HuH-7.5 (cell line): ENCODE measurements around the gene TNK2.
"Not testable (repeated sequence)": the region's sequence is repeated elsewhere in the genome, so short reads cannot be mapped to it uniquely, and the experiment has no call there.

ENCODE experiments used
- DNase-seq: peaks from one replicate; pipeline ENCODE4 v3.0.0; 2011; ENCODE audit warnings: low spot score

Gene TNK2

DNA sequence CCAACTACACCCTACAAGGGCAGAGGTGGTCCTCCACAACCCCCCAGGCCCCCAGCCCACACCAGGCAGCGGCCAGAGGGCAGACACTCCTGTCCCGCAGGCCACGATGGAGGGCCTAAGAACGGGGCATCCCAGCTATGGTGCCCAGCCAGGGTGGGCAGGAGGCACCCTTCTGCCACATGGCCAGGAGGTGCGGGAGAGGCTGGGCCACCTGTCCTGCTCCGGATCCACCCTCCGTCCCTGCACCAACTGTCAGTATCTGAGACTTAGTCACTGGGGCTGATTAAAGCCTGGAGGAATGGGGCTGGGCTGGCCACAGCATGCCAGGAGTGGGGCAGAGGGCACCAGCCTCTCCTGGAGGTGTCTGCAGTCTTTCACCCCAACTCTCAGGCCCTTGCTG is 37.9 kb downstream of the TNK2 start:
- DNase-seq, result no peak

DNA sequence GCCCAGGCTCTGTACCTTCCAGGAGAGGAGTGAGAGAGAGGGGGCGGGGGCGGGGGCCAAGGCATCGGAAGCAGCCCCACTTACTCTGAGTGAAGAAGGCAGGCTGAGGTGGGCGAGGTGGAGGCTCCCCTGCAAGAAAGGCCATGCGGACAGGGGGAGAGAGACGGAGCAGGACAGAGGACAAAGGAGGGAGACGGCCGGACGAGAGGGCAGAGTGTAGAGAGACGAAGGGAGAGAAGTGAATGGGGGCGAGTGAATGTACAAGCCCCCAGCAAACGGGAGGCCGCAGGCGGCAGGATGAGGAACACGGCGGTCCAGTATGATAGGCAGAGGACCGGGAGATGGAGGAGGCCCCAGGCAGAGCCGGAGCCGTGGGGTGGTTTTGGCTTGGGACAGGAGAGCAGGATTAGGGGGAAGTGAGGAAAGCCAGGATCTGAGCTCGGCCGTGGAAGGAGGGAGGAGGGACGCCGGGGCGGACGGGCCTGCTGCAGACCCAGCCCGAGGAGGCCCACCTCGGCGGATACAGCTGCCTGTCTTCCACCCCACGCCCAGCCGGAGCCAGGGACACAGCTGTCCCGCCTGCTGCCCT is 38.8 kb downstream of the TNK2 start:
- DNase-seq, result no peak

DNA sequence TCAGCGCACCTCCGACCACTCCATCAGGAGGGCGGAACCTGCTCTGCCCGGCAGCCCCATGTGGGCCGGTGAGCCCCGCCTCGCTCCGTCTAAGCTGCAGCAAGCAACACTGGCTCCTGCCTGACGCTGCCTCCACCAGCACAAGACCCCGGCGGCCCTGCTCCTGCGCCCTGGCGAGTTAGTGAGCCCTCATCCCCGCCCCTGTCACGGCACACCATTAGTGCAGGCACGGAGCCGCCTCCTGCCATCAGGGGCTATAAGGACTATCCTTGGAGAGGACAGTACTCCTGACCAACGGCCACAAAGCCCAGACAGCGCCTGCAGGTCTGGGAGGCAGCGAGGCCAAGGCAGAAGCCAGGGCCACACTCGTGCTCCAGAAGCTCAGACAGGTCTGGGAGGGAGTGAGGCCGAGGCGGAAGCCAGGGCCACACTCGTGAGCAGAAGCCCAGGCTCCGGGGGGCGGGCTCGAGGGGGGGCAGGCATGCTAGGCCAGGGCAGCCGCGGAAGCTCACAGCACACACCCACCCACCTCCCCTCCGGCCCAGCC is 39.4 kb downstream of the TNK2 start:
- DNase-seq, result no peak

DNA sequence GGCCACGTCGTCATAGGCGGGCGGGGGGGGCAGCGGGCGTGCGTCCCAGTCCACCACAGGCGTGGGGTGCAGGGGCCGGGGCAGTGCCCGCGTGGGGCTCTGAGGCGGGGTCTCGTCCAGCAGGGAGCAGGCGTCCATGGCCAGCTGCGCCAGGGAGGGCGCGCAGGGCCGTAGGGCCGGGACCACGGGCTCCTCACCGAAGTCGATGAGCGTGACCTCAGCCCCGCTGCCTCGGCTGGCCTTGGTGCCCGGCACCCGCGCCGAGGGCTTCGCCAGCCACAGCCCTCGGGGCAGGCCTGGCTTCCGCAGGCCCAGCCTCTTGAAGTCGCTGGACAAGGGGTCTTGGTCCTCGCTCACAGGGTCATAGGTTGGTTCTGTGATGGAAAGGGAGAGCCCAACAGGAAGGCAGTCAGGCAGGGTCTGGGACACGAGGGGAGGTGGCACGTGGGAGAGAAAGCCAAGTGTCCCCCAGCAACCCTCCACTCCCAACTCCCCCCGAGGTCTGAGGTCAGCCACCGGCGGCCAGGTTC is 40.0 kb downstream of the TNK2 start:
- no peak for DNase-seq

DNA sequence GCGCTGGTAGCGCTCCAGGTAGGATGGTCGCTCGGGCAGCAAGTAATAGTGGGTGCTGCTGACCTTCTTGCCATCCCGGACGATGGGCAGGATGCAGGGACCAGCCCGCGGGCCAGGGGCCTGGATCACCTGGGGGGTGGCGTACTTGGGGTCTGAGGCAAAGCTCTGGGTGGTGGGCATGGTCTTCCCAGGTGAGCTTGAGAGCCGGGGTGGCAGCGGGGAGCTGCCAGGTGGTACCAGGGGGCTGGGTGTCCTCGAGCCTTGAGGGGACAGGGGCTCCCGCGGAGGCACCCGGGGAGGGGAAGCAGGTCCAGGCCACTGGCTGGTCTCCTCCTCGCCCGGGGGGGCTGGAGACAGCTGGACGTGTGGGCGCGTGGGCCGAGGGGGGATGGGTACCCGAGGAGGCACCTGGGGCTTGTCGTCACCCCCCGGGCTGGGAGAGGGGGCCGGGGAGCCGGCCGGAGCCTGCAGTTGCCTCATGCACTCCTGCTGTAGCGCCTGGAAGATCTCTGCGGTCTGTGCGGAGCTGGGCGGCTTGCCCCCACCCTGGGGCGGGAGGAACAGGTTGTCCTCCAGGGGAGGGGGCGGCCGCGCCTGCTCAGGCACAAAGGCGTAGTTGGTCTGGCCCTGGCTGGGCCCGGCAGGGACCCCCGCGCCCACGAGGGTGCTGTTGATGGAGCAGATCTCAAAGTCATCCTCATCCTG is 40.6 kb downstream of the TNK2 start:
- DNase-seq, result no peak

DNA sequence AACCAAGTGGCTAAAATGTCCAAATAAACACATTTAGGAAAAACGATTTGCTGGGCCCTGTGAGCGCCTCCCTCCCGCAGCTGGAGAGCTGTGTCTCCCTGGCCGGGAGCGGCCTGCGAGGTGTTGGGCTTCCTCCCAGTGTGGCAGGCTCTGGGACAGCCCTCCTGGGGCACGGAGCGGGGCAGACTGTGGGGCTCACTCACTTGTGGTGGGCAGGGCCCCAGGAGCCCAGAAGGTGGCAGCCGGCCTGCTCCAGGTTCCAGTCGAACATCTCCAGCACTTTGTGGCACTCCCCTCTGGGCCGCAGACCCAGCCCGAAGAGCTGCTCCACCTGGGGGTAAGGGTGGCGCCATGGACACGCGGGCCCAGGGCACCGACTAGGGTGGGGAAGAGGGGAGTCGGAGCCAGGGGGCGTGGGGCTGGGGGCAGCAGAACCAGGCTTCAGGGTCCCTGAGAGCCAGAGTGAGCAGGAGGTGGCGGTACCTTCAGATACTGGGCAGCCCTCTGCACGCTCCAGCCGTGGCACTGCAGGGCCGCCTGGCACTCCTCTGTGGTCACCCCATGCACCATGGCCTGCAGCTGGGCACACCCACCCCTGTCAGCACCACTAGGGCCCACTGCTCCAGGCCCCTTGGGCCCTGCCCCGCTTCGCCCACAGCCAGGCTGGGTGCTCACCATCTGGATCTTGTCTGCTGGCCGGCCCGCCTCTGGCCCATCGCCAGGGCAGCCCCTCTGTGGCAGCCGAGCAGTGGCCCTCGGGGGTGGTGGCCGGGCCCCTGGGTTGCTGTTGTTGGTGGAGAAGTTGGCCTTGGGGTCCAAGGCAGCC is 41.5 kb downstream of the TNK2 start:
- no peak for DNase-seq

DNA sequence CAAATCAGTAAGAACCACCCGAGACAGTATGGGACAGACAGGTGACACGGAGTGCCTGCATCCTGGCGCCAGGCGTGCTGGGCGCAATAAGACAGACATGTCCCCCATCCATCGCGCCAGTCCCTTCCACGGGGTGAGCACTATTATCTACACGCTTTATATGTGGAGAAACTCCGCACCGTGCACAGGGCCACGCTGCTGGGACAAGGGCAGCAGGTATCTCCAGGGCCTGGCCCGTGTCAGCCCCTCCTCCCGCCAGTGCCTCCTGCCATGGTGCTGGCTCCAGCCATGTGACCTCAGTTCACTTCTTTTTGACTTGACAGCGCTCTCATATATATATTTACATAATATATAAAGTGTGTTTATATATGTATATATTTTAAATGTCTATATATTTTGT is 42.6 kb downstream of the TNK2 start:
- no peak for DNase-seq

DNA sequence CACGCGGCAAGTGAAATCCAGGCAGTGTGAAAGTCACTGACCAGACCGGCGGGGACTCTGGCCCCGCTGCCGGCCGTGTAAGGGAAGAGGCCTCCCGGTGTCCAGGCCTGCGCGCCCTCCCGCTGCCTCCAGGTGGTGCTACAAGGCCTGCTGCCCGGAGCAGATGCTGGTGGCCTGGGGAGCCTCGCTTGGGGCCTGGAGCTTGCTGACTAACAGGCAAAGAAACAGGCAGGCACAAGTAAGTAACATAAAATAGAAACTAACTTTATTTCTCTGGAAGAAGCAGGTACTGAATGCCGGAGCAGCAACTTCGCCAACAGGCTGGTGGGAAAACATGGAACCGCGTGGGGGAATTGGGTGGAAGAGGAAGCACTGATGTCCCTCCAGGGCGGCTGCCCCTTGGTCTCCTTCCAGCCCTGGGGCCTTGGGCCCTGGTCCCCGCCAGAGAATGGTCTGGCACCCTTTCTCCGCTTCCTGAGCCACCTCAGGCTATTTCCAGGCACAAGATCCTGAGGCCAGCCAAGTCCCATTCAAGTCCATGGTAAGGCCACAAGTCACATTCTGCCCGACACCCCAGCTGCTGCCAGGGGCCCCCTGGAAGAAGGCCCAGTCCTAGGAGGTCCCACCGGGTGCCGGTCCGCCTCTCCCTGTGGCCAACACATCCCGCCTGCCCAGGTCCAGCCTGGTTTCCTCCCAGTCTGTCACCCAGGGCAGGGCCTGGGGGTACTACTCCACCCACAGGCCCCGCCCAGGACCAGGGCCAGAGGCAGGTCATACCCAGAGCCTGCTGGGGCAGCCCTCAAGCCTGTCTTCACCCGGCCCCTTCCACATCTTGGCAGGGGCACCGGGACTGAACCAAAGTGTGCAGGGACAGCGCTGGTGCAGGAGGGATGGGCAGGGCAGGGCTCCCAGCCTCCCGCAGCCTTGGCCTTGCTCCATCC is 45.0 kb downstream of the TNK2 start:
- peak; percentile 92 for DNase-seq

DNA sequence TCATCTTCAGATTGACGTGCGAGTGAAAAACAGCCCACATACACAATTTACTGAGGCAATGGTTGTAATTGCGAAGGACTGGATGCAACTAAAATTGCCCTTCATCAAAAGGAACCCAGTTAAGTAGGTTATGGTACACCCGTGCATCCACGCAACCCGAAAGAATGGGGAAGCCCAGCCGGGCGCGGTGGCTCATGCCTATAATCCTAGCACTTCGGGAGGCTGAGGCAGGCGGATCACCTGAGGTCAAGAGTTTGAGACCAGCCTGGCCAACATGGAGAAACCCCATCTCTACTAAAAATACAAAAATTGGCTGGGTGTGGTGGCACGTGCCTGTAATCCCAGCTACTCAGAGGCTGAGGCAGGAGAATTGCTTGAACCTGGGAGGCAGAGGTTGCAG is 46.0 kb downstream of the TNK2 start:
- DNase-seq, result not testable (repeated sequence)

DNA sequence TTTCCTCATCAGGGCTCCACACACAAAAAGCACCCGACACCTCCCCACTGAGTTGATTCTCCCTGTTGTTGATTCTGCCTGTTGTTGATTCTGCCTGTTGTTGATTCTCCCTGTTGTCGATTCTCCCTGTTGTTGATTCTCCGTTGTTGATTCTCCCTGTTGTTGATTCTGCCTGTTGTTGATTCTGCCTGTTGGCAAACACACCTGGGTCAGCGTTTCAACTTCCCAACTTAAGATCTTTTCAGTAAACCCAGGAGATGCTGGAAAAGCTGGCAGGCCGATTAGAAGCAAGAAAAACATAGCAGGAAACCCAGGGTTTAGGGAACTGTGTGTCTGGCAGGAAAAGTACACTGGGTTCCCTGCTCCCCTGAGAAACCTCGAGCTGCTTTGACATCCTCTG is 47.9 kb downstream of the TNK2 start:
- no peak for DNase-seq

DNA sequence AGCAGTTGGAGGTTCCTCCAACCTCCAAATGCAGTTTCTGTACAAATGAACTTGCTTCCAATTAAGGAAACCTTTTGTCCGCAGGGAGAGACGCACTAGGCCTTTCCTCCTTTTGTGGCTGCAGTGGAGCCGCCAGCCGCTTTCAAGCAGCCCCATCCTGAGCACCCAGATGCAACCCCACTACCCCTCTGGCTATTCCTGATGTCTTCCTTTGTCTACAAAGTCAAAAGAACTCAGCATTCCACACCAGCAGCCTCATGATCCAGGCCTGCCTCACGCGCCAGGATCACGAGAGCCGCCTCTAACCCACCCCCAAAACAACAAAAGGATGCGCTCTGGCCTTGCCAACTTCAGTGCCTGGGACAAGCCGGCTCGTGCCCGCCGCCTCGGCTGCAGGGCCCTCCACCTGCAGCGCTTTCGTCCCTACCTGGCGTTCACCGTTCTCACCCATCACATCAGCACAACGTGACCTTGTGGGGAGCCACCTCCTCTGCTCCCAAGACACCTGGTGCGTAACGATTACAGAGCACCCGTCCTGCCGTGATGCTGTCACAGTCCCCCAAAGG is 48.4 kb downstream of the TNK2 start:
- no peak for DNase-seq

DNA sequence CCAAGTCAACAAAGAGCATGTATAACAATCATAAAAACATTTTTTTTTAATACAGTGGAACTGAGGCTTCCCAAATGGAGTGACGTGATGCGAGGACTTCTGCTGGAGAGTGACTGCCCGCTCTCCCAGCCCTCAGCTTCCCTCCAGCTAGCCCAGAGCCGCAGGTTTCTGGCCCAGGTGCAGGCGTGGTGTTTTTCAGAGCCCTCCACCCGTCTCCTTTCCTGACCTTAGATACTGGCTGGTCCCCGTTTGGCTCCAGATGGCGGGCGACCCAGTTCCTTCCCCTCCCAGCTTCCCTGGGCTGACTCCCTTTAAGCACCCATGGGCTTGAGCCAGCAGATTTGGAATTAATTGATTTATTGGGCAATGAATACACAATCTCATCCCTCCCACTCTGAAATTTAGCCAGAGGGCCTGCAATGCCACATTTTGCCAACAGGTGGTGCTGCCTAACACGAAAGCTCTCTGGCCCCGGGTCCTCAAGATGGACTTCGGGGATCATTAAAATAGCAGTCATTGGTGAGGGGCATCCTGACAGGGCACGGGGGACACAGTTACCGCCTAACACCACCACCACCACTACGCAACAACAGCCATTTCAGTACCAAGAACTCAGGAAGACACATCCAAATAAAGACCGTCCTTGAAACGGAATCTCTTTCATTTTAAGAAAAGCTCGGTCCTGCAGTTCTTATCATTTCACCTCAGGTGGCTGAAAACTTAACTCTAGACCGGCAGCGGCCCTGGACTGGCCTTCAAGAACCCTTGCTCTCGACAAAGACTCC is 49.1 kb downstream of the TNK2 start:
- DNase-seq, result peak; percentile 91

DNA sequence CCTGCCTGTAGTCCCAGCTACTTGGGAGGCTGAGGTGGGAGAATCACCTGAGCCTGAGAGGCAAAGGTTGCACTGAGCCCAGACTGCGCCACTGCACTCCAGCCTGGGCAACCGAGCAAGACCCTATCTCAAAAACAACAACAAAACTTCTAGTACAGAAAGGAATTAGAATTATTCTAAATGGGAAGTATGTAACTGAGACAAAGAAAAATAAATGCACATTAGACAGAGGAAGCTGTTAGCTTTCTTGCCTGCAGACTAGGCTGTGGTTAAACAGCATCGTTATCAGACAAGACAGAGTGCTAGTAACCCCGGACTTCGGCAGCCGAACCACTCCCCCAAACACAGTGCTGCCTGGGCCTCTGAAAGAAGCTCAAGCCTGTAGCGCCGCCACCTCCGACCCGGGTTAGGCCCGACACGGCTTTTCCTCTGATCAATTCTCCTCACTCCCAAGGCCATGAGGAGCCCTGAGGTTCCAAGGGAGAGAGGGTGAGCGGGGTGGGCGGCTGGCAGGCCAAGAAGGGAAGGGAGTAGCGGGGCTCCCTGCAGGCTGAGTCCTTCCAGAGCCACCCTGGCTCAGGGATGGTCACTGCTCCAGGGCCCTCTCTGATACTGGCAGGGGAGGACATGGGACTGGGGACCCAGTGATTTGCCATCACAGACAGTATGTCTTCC is 51.8 kb downstream of the TNK2 start:
- no peak for DNase-seq

DNA sequence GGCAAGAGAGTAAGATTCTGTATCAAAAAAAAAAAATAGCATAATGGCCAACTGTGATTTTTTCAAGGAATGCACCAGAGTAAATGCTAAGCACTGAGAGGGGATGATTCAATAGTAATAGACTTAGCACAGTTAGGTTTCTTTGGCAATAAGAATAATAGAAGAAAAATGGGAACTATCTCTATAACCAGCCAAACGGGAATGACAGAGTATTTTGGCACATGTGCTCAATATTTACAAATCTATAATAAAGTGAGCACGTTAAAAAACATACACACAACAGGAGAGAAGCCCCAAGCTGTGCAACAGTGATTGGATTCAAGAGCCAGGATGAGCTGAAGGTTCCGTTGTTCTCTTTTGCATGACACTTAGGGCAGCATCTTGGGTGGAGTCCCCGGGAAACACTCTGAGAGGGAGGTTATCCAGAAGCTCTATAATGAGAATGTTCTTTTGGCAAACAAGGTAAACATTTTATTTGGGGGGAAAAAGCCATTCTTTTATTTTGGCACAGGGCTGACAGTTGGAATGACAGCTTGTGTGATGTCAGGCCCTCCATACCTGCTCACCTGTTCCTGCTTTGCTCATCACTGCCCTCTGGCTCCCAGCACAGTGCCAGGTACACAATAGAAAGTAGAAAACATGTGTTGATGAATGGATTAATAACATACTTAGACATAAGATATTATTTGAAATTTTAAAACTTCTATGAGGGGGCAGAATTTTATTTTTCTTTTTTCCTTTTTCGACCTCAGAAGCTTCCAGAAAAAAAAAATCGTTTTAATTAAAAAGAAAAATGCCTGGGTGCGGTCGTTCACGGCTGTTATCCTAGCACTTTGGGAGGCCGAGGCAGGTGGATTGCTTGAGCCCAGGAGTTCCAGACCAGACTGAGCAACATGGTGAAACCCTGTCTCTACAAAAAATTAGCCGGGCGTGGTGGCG is 52.6 kb downstream of the TNK2 start:
- DNase-seq, result no peak

DNA sequence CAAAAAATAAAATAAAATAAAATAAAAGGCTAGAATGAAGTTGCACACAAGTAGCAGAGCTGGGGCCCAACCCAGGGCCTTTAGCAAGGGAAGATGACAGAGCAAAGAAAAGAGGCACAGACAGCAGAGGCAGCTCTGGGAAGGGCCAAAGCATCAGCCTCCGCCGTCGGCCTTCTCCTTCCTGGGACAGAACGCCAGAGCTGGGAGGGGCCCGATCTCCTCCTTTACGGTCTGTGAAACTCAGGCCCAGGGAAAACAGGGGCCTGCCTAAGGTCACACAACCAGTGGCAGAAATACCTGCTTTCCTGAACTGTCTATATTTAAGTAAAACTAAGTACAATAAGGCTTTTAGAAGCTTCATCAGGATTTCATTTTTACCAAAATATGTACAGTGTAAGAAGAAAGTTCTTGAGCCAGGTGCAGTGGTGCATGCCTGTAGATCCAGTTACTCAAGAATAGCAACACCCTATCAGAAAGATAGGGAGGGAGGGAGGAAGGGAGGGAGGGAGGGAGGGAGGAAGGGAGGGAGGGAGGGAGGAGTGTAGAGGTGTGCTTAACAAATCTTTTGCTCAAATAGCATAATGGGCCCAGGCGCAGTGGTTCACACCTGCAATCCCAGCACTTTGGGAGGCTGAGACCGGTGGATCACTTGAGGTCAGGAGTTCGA is 53.6 kb downstream of the TNK2 start:
- no peak for DNase-seq

DNA sequence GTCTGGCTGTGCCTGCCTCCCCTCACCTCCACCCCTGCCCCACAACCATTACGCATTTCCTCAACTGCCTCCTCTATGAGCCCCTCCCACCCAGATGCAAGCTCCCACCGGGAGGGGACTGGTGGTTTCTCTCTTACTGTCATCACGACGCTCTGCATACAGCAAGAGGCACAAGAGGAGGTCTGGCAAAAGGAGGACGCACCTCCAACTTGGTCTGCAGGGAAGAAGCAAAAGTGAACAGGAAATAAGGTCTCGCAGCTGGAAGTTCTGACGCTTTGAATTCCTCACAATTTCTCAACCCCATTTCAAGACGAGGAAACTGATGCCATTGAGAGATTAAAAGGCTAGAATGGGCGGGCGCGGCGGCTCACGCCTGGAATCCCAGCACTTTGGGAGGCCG is 54.4 kb downstream of the TNK2 start:
- no peak for DNase-seq

DNA sequence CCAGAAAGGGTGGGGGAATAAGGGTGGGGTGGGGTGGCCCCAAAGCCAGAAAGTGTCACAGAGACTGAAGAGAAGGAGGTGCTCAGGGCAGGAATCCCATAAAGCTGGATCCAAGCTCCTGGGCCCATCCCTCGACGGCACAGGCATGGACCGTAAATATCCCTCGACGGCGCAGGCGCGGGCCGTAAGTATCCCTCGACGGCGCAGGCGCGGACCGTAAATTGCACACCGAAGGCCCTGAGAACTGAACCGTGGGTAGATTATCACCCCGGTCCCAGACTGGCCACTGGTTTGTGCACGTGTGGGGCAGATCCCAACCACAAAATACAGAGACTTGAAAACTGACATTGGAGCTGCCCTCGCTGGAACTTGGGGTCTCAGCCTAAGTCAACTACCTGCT is 55.3 kb downstream of the TNK2 start:
- DNase-seq, result no peak

DNA sequence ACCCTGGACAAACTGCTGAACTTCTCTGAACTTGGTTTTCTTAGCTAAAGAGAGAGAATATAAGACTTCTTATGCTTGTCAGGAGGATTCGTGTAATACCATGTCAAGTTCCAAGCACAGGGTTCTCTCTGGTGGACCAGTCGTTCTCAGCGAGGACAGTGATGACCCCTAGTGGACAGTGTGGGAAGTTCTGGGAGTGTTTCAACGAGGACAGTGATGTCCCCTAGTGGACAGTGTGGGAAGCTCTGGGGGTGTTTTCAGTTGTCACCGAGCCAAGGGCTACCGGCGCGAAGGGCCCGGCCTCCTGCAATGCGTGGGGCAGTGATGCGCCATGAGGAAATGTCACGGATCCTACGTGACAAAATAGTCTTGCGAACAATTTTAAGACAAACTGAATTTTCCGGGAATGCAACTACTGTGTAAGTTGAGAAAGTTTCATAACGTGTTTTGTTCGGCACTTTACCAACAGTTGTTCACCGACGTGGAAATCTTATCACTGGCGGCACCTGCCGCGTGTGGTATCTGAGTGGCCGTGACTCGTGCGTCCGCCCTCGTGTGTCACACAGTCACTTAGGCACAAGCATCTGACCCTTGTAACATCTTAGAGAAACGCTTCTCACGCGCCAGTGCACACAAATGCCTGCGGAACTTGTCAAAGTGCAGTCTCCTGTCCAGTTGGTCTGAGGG is 57.4 kb downstream of the TNK2 start:
- DNase-seq, result peak; percentile 88
